Astrocyte of the spinal cord (primary cell): ENCODE results near the gene PCBP4.

Source experiments
- DNase-seq: peaks from one replicate; pipeline ENCODE4 v3.0.0; 2011; ENCODE audit warnings: low read depth, low spot score
- H3K4me3 ChIP-seq: 2 replicates; pipeline ENCODE4 v1.5.1; 2011; ENCODE audit warnings: low read depth, mild to moderate bottlenecking, low read length, moderate library complexity
- CTCF ChIP-seq: IDR thresholded peaks from 2 replicates; pipeline ENCODE4 v1.5.1; 2012; ENCODE audit warnings: low read depth, mild to moderate bottlenecking, low read length, inconsistent platforms
- in situ Hi-C: cut with HindIII; loops from 2 replicates; pipeline ENCODE4 v1.10.0; 2017; ENCODE audit warnings: low sequenced_read_pairs

Gene PCBP4

GRCh38 chr3:51961602-51962569, 5.4 kb downstream of the PCBP4 start:
- H3K4me3 ChIP-seq = no peak overlapping the region
- in situ Hi-C loops = no loop called here
- no peak for DNase-seq
- TF ChIP-seq CTCF = no peak

- no peak for DNase-seq
These were observed 6.2 kb downstream of the PCBP4 start for GRCh38 chr3:51961011-51961410.

GRCh38 chr3:51960386-51960785, 6.9 kb downstream of the PCBP4 start:
- in situ Hi-C loops = no loop called here
- DNase-seq = no peak
- no peak for TF ChIP-seq CTCF
- H3K4me3 ChIP-seq = no peak overlapping the region

More at GRCh38 chr3:51961011-51961410, 6.2 kb downstream of the PCBP4 start:
- in situ Hi-C loops = no loop called here
- TF ChIP-seq CTCF = no peak
- H3K4me3 ChIP-seq = no peak overlapping the region

- in situ Hi-C loops = no loop called here
- DNase-seq = no peak
- no peak for TF ChIP-seq CTCF
- no peak overlapping the region for H3K4me3 ChIP-seq
These were observed 7.6 kb downstream of the PCBP4 start for GRCh38 chr3:51959651-51960050.

GRCh38 chr3:51958603-51959521, 8.4 kb downstream of the PCBP4 start:
- no peak for TF ChIP-seq CTCF
- in situ Hi-C loops = no loop called here
- no peak for DNase-seq
- H3K4me3 ChIP-seq = no peak overlapping the region

GRCh38 chr3:51957520-51958205, 9.6 kb downstream of the PCBP4 start:
- no peak overlapping the region for H3K4me3 ChIP-seq
- no peak for DNase-seq
- in situ Hi-C loops = no loop called here
- TF ChIP-seq CTCF = no peak
